Liver (tissue), 9 donors: ENCODE measurements around the gene CLEC16A. TPM values are rescaled to one million over a fixed set of nuclear protein-coding genes. Genes with fewer than 3 reads are reported as not detected.

Experiments
- DNase-seq: peaks from one replicate; pipeline ENCODE4 v3.0.0-alpha.2; 2017; ENCODE audit warnings: low spot score
- H3K27ac ChIP-seq, 2 donors: one replicate each; pipeline ENCODE4 v1.7.0; 2013; ENCODE audit warnings: inconsistent platforms in 2 of 2, low read length in 2 of 2, control low read depth in 1 of 2, low read depth in 1 of 2, mild to moderate bottlenecking in 1 of 2
- H3K27me3 ChIP-seq, 4 donors: one replicate each; pipeline versions ENCODE4 v1.6.1 to v1.7.0; 2013; ENCODE audit warnings: low read length in 3 of 4, inconsistent platforms in 1 of 4, mild to moderate bottlenecking in 1 of 4, moderate library complexity in 1 of 4; ENCODE audit not compliant: control insufficient read depth in 4 of 4, insufficient read depth in 4 of 4
- H3K36me3 ChIP-seq, 4 donors: one replicate each; pipeline versions ENCODE4 v1.6.1 to v1.7.0; 2013; ENCODE audit warnings: low read length in 3 of 4, mild to moderate bottlenecking in 3 of 4, low read depth in 1 of 4, moderate library complexity in 1 of 4; ENCODE audit not compliant: control insufficient read depth in 4 of 4, insufficient read depth in 3 of 4
- H3K4me1 ChIP-seq, 4 donors: one replicate each; pipeline versions ENCODE4 v1.6.1 to v1.7.0; 2013; ENCODE audit warnings: low read length in 3 of 4, mild to moderate bottlenecking in 3 of 4, moderate library complexity in 1 of 4; ENCODE audit not compliant: control insufficient read depth in 4 of 4, insufficient read depth in 4 of 4
- H3K4me3 ChIP-seq, 3 donors: one replicate each; pipeline versions ENCODE4 v1.6.1 to v1.7.0; 2013; ENCODE audit warnings: low read length in 3 of 3, control low read depth in 1 of 3, low read depth in 1 of 3, mild to moderate bottlenecking in 1 of 3
- H3K9ac ChIP-seq, 2 donors: one replicate each; pipeline ENCODE4 v1.7.0; 2013; ENCODE audit warnings: low read length in 2 of 2, mild to moderate bottlenecking in 2 of 2, moderate library complexity in 2 of 2, control low read depth in 1 of 2, low read depth in 1 of 2
- H3K9me3 ChIP-seq, 4 donors: one replicate each; pipeline versions ENCODE4 v1.6.1 to v1.7.0; 2013; ENCODE audit warnings: low read length in 3 of 4; ENCODE audit not compliant: control insufficient read depth in 4 of 4
- FOXA2 ChIP-seq: IDR thresholded peaks from 2 replicates; pipeline ENCODE4 v1.6.1; 2016; ENCODE audit warnings: antibody characterized with exemption
- HNF4G ChIP-seq: IDR thresholded peaks from 2 replicates; pipeline ENCODE4 v1.6.1; 2016; ENCODE audit warnings: antibody characterized with exemption
- NR2F2 ChIP-seq: IDR thresholded peaks from 2 replicates; pipeline ENCODE4 v1.6.1; 2016; ENCODE audit warnings: antibody characterized with exemption
- RAD21 ChIP-seq, 2 donors: IDR thresholded peaks; 2 replicates each; pipeline ENCODE4 v1.6.1; 2016; ENCODE audit warnings: antibody characterized with exemption in 2 of 2, mild to moderate bottlenecking in 2 of 2
- SP1 ChIP-seq: IDR thresholded peaks from 2 replicates; pipeline ENCODE4 v1.6.1; 2018; ENCODE audit warnings: antibody characterized with exemption, mild to moderate bottlenecking
- YY1 ChIP-seq: IDR thresholded peaks from 2 replicates; pipeline ENCODE4 v1.6.1; 2016; ENCODE audit warnings: antibody characterized with exemption, mild to moderate bottlenecking
- ZBTB33 ChIP-seq: IDR thresholded peaks from 2 replicates; pipeline ENCODE4 v1.6.1; 2016; ENCODE audit warnings: antibody characterized with exemption
- WGBS: extraction: QIAGEN DNeasy Blood & Tissue Kit; methylation state at CpG from one replicate; pipeline ENCODE4 v1.1.7; 2013; 5-methylcytosine and 5-hydroxymethylcytosine counted together
- polyA plus RNA-seq, 2 donors: library from polyadenylated mRNA; stranded (reverse) in 1 of 2; unstranded in 1 of 2; fragments of 200-250 nt in 1 of 2; fragments of >200 nt in 1 of 2; fragmentation: Nextera tagmentation in 1 of 2; extraction: Ambion mirVana in 1 of 2; gene quantifications; one replicate each; pipeline versions ENCODE4 v1.2.1 to v1.2.3, GENCODE V29; 2013 to 2015
- total RNA-seq, 2 donors: library from RNA; depleted of rRNA; stranded (reverse); fragments of >200 nt; gene quantifications; one replicate each; pipeline ENCODE4 v1.2.3, GENCODE V29; 2014
- TF ChIP-seq, protein P1 (sequence below): fragments of 150-350 bp; IDR thresholded peaks from 2 replicates; pipeline ENCODE4 v1.5.1; 2017; ENCODE audit warnings: improper control_type of control experiment, low read depth, low read length; ENCODE audit not compliant: missing input control
- donor health status: healthy.
- donor health status: healthy.
- donor health status: healthy.
- donor health status: healthy.
- donor health status: healthy.

CLEC16A gene
- total and polyA plus RNA-seq, 4 donors = 9.7 to 23.0 (median 17.4) TPM

DNA sequence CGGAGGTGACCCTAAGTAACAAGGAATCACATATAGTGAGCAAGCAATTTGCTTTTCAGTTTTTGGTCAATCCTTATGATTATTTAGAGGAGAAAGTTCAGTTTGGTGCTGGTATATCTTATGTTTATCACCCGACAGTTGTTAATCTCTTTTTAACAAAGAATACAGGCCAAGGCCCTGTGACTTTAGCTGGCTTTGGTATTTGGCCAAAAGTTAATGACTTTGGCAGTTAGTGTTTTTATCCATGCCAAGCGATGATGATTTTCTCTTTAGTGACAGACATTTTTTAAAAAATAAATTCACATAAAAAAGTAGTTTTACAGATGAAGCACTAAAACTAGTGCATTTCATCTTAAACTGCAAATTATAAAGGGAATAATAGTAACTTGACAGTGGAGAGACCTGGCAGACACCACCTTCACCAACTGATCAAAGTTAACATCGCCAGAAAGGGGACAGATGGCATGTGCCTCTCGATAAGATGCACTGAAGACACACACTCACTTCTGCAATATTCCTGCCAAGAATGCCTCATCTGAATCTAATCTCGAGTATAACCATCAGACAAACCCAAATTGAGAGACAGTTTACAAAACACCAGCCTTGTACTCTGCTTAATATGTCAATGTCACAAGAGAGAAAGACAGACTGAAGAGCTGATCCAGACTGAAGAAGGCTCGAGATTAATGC lies 9.0 kb upstream of the CLEC16A start:
- 41% methylated on average over 7 of the region's 7 CpGs for WGBS
- Histone ChIP-seq H3K36me3 (peaks cover 0 to 2% (median 0%) of the 10 kb centered on the region in 4 donors), H3K27me3 (no peaks in the 10 kb centered on the region), H3K4me3 (no peak overlapping the region), H3K27ac (no peak overlapping the region), H3K9ac (no peak overlapping the region), H3K9me3 (no peaks in the 10 kb centered on the region), H3K4me1 (peaks cover 17 to 80% (median 69%) of the 10 kb centered on the region in 4 donors)
- TF ChIP-seq SP1 (no peak), HNF4G (no peak), YY1 (no peak), NR2F2 (no peak), FOXA2 (no peak), ZBTB33 (no peak)
- TF ChIP-seq, protein P1, sequence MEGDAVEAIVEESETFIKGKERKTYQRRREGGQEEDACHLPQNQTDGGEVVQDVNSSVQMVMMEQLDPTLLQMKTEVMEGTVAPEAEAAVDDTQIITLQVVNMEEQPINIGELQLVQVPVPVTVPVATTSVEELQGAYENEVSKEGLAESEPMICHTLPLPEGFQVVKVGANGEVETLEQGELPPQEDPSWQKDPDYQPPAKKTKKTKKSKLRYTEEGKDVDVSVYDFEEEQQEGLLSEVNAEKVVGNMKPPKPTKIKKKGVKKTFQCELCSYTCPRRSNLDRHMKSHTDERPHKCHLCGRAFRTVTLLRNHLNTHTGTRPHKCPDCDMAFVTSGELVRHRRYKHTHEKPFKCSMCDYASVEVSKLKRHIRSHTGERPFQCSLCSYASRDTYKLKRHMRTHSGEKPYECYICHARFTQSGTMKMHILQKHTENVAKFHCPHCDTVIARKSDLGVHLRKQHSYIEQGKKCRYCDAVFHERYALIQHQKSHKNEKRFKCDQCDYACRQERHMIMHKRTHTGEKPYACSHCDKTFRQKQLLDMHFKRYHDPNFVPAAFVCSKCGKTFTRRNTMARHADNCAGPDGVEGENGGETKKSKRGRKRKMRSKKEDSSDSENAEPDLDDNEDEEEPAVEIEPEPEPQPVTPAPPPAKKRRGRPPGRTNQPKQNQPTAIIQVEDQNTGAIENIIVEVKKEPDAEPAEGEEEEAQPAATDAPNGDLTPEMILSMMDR = no peak
- DNase-seq = no peak

DNA sequence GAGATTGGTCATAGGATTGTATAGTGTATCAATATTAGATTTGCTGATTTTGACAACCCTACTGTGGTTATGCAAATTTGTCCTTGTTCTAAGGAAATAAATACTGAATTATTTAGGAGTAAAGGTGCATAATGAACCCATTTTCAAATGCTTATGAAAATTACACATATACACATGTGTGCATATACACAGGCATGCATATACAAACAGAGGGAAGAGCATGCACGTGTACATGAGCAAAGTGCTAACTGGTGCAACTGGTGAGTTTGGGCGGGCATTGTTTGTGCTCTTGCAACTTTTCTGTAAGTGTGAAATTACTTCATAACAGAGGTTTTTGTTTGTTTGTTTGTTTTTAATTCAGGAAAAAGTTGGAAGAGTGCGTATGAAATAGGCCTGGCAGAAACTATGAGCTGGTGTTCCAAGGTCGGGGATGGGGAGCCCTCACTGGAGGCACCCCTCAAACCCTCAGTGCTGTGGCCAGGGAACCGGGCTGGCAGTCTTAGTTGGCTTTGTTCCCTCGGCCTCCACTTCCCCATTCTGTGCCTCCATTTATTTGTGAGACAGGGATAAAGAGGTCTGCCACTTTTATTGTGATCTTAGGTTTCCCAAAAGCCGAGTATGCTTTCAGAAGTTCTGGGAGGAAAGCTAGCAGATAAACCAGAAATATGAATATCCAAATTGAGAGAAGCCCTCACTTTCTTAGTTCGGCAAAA lies 7.9 kb upstream of the CLEC16A start:
- no peak for DNase-seq
- Histone ChIP-seq H3K9ac (peak overlapping the region; percentile 18 to 50), H3K4me1 (peaks cover 17 to 79% (median 72%) of the 10 kb centered on the region in 4 donors), H3K36me3 (peaks cover 0 to 2% (median 0%) of the 10 kb centered on the region in 4 donors), H3K4me3 (no peak overlapping the region), H3K27ac (peak overlapping the region; percentile 30 to 79), H3K9me3 (no peaks in the 10 kb centered on the region), H3K27me3 (no peaks in the 10 kb centered on the region)
- TF ChIP-seq RAD21 (IDR thresholded peaks at IDR 0.05) (no peak), HNF4G (no peak)
- TF ChIP-seq, protein P1 = no peak
- 45% methylated on average over 8 of the region's 8 CpGs for whole genome bisulfite sequencing
